Neuronal stem cell (in vitro differentiated cells): ENCODE results near the gene MYO5A.

Experiments used
- DNase-seq: peaks from one replicate; pipeline ENCODE4 v3.0.0-alpha.2; 2013; ENCODE audit warnings: low spot score
- H2AFZ ChIP-seq: one replicate; pipeline ENCODE4 v1.6.1; 2013; ENCODE audit warnings: mild to moderate bottlenecking, low read length, inconsistent platforms
- H2AK5ac ChIP-seq: 2 replicates; pipeline ENCODE4 v1.6.1; 2013; ENCODE audit warnings: low read depth, mild to moderate bottlenecking, inconsistent platforms, low read length, moderate library complexity, mixed read lengths
- H2BK120ac ChIP-seq: 2 replicates; pipeline ENCODE4 v1.6.1; 2013; ENCODE audit warnings: low read depth, mild to moderate bottlenecking, inconsistent platforms, low read length, moderate library complexity, mixed read lengths
- H2BK12ac ChIP-seq: one replicate; pipeline ENCODE4 v1.6.1; 2013; ENCODE audit warnings: low read length, inconsistent platforms
- H2BK15ac ChIP-seq: 2 replicates; pipeline ENCODE4 v1.6.1; 2013; ENCODE audit warnings: mild to moderate bottlenecking, low read length, inconsistent platforms, mixed read lengths
- H2BK5ac ChIP-seq: one replicate; pipeline ENCODE4 v1.6.1; 2013; ENCODE audit warnings: inconsistent platforms, mild to moderate bottlenecking, low read length, moderate library complexity
- H3K14ac ChIP-seq: one replicate; pipeline ENCODE4 v1.6.1; 2013; ENCODE audit warnings: low read length, inconsistent platforms
- H3K18ac ChIP-seq: 2 replicates; pipeline ENCODE4 v1.6.1; 2013; ENCODE audit warnings: low read length, inconsistent platforms
- H3K23ac ChIP-seq: 2 replicates; pipeline ENCODE4 v1.6.1; 2013; ENCODE audit warnings: low read depth, mild to moderate bottlenecking, mixed read lengths, low read length, inconsistent platforms; ENCODE audit not compliant: poor library complexity
- H3K27ac ChIP-seq: replicated peaks from 3 replicates; pipeline ENCODE4 v1.5.1; 2013; ENCODE audit warnings: low read length, inconsistent platforms
- H3K27me3 ChIP-seq, 3 experiments: 2 replicates each; pipeline ENCODE4 v1.6.1; 2013; ENCODE audit warnings: low read length in 3 of 3, mild to moderate bottlenecking in 2 of 3, inconsistent platforms in 1 of 3, low read depth in 1 of 3, mixed read lengths in 1 of 3, moderate library complexity in 1 of 3; ENCODE audit not compliant: control insufficient read depth in 3 of 3, insufficient read depth in 3 of 3
- H3K36me3 ChIP-seq, 2 donors: replicated peaks in 1 of 2; 2 replicates each; pipeline ENCODE4 v1.6.1; 2013; ENCODE audit warnings: low read length in 2 of 2; ENCODE audit not compliant: control insufficient read depth in 2 of 2, insufficient read depth in 2 of 2
- H3K4ac ChIP-seq: 2 replicates; pipeline ENCODE4 v1.6.1; 2013; ENCODE audit warnings: inconsistent platforms, mild to moderate bottlenecking, low read length, moderate library complexity
- H3K4me1 ChIP-seq, 2 donors: 1 replicate in 1 of 2; 2 replicates in 1 of 2; pipeline ENCODE4 v1.6.1; 2013; ENCODE audit warnings: low read length in 2 of 2, low read depth in 1 of 2; ENCODE audit not compliant: control insufficient read depth in 2 of 2, insufficient read depth in 1 of 2
- H3K4me2 ChIP-seq: one replicate; pipeline ENCODE4 v1.6.1; 2013; ENCODE audit warnings: mild to moderate bottlenecking, low read length, inconsistent platforms; ENCODE audit not compliant: insufficient read depth, poor library complexity, severe bottlenecking
- H3K4me3 ChIP-seq, 2 donors: 2 replicates each; pipeline ENCODE4 v1.5.1; 2013; ENCODE audit warnings: low read length in 2 of 2, mild to moderate bottlenecking in 2 of 2, inconsistent platforms in 1 of 2, moderate library complexity in 1 of 2
- H3K79me1 ChIP-seq: one replicate; pipeline ENCODE4 v1.6.1; 2013; ENCODE audit warnings: low read depth, mild to moderate bottlenecking, inconsistent platforms, low read length, moderate library complexity
- H3K9ac ChIP-seq: one replicate; pipeline ENCODE4 v1.6.1; 2013; ENCODE audit warnings: mild to moderate bottlenecking, low read depth, low read length, inconsistent platforms; ENCODE audit not compliant: poor library complexity
- H3K9me3 ChIP-seq, 2 donors: replicated peaks in 1 of 2; 2 replicates each; pipeline versions ENCODE3 to v1.6.1; 2013; ENCODE audit warnings: low read length in 2 of 2, mild to moderate bottlenecking in 2 of 2, inconsistent platforms in 1 of 2, low read depth in 1 of 2, mixed read lengths in 1 of 2, moderate library complexity in 1 of 2; ENCODE audit not compliant: control insufficient read depth in 2 of 2, insufficient read depth in 1 of 2
- H4K8ac ChIP-seq: one replicate; pipeline ENCODE4 v1.6.1; 2013; ENCODE audit warnings: low read depth, mild to moderate bottlenecking, inconsistent platforms, low read length, moderate library complexity
- H4K91ac ChIP-seq: one replicate; pipeline ENCODE4 v1.6.1; 2013; ENCODE audit warnings: low read length, low read depth, mild to moderate bottlenecking, inconsistent platforms; ENCODE audit not compliant: poor library complexity
- WGBS, 2 donors: extraction: QIAGEN DNeasy Blood & Tissue Kit; methylation state at CpG; one replicate each; pipeline ENCODE4 v1.1.7; 2013; ENCODE audit warnings: missing lambda C conversion rate in 2 of 2, mixed read lengths in 1 of 2; ENCODE audit not compliant: insufficient read length in 2 of 2, insufficient replicate concordance in 1 of 2; ENCODE audit errors: extremely low coverage in 2 of 2; 5-methylcytosine and 5-hydroxymethylcytosine counted together

MYO5A gene

DNA sequence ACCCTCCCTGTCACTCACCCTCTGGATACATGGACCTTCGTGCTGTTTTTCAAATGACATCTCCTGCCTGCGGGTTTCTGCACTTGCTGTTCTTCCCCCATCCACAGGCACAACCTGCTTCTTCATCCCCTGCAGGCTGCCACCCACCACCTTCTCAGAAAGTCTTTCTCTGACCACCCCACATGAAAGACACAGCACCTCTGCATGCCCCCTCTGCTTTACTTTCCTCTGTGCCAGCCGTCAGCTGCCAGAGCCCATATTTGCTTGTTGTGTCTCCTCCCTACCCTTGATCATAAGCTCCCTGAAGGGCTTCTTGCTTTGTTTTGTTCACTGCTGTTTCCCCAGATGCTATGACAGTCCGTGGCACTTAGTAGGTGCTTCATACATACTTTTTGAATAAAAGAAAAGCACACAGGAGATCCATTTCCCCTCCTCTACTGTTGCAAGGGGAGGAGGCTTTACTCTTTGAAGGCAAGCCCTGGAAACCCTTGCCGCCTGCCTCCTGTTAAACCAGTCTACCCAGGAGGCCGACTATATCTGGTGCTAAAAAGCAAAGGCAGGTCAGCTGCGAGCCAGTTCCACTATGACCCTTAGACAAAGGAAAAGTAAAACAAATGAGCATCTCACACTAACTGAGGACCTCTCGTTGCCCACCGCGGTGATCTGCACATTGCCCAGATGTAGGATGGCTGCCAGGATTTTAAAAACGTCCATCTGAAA lies 265.0 kb downstream of the MYO5A start:
- Histone ChIP-seq H3K4ac (no peak overlapping the region), H3K9ac (no peak overlapping the region), H3K79me1 (no peaks in the 10 kb centered on the region), H3K23ac (no peak overlapping the region), H4K91ac (no peak overlapping the region), H3K18ac (peak overlapping the region; percentile 44), H3K27me3 (no peaks in the 10 kb centered on the region), H2BK5ac (no peak overlapping the region), H2BK12ac (peak overlapping the region; percentile 47), H2BK15ac (no peak overlapping the region), H3K36me3 (peaks cover 8 to 25% of the 10 kb centered on the region in 2 donors), H3K27ac (no peak overlapping the region), H2AK5ac (peak overlapping the region; percentile 58), H2AFZ (no peak overlapping the region), H3K14ac (no peak overlapping the region), H3K9me3 (no peaks in the 10 kb centered on the region), H2BK120ac (no peak overlapping the region), H3K4me2 (no peak overlapping the region), H3K4me3 (no peak overlapping the region), H3K4me1 (peaks cover 20 to 26% of the 10 kb centered on the region in 2 donors), H4K8ac (no peak overlapping the region)
- DNase-seq: no peak
- no CpG with 5 or more reads among the region's 11 CpGs for WGBS, 2 donors

DNA sequence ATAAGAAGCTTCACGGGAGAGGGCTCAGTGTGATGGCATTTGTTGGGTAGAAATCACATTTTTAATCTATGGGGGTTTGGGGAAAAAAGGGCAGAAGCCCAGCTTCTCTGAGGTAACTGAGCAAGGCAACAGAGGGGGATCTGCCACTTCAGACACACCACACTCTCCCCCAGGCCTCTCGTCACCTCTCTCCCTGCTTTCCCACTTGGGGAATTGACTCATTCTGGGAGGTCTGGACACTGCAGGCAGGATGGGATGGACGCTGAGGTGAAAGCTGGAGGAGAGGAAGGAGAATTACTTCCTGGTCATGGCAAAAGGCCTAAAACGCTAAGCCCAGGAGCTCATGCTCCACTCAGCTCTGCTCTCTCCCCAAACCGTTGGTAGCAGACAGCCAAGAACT lies 266.3 kb downstream of the MYO5A start:
- no peak overlapping the region for H3K23ac ChIP-seq
- no peaks in the 10 kb centered on the region for H3K27me3 ChIP-seq
- H3K4ac ChIP-seq: peak overlapping the region; percentile 68
- no peaks in the 10 kb centered on the region for H3K79me1 ChIP-seq
- H3K36me3 ChIP-seq: peaks cover 5 to 14% of the 10 kb centered on the region in 2 donors
- no peaks in the 10 kb centered on the region for H3K9me3 ChIP-seq
- H3K4me2 ChIP-seq: no peak overlapping the region
- H3K4me1 ChIP-seq: peaks cover 25 to 34% of the 10 kb centered on the region in 2 donors
- H3K18ac ChIP-seq: peak overlapping the region; percentile 95
- peak overlapping the region; percentile 52 for H4K8ac ChIP-seq
- peak overlapping the region; percentile 25 for H3K14ac ChIP-seq
- H3K27ac ChIP-seq: peak overlapping the region; percentile 97
- no peak overlapping the region for H4K91ac ChIP-seq
- no peak overlapping the region for H3K9ac ChIP-seq
- no CpG with 5 or more reads among the region's 5 CpGs for WGBS, 2 donors
- no peak overlapping the region for H3K4me3 ChIP-seq
- peak overlapping the region; percentile 89 for H2BK120ac ChIP-seq
- peak overlapping the region; percentile 93 for H2BK5ac ChIP-seq
- peak overlapping the region; percentile 42 for H2AK5ac ChIP-seq
- peak; percentile 18 for DNase-seq
- H2AFZ ChIP-seq: peak overlapping the region; percentile 79
- H2BK12ac ChIP-seq: peak overlapping the region; percentile 92
- H2BK15ac ChIP-seq: no peak overlapping the region

GRCh38 chr15:52261498-52262242 lies 267.0 kb downstream of the MYO5A start:
- peak overlapping the region; percentile 15 for H3K14ac ChIP-seq
- no peaks in the 10 kb centered on the region for H3K9me3 ChIP-seq
- DNase-seq: peak; percentile 82
- peak overlapping the region; percentile 99 for H2BK15ac ChIP-seq
- peak overlapping the region; percentile 97 for H3K18ac ChIP-seq
- H4K91ac ChIP-seq: peak overlapping the region; percentile 100
- peak overlapping the region; percentile 71 for H3K9ac ChIP-seq
- H3K4me1 ChIP-seq: peaks cover 32 to 38% of the 10 kb centered on the region in 2 donors
- peak overlapping the region; percentile 98 for H2BK120ac ChIP-seq
- peak overlapping the region; percentile 58 for H4K8ac ChIP-seq
- H3K36me3 ChIP-seq: peaks cover 4 to 8% of the 10 kb centered on the region in 2 donors
- H2AFZ ChIP-seq: peak overlapping the region; percentile 79
- H3K27ac ChIP-seq: peak overlapping the region; percentile 97
- peak overlapping the region; percentile 98 for H3K4ac ChIP-seq
- peak overlapping the region; percentile 100 for H2BK5ac ChIP-seq
- no peak overlapping the region for H3K23ac ChIP-seq
- H3K4me2 ChIP-seq: peak overlapping the region; percentile 43
- H2AK5ac ChIP-seq: peak overlapping the region; percentile 100
- no peaks in the 10 kb centered on the region for H3K27me3 ChIP-seq
- no CpG with 5 or more reads among the region's 8 CpGs for WGBS, 2 donors
- peak overlapping the region; percentile 100 for H2BK12ac ChIP-seq
- H3K79me1 ChIP-seq: no peaks in the 10 kb centered on the region
- H3K4me3 ChIP-seq: no peak overlapping the region

DNA sequence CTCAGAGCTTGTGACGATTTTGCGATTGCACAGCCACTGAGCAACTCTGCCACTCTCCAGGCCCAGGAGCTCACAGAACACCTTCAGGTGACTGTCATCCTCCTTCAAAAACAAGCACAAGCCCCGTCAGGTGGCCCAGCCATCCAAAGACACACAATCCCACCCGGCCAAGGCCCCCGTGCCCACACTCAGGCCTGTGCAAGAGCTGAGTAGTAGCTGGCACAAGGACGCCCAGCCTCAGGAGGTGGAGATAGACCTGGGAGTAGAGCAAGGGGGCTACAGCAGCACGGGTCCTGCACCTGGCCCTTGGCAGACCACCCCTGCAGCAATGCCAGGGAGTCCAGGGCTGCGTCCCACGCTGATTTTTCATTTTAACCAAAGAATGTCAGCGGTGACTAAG lies 267.7 kb downstream of the MYO5A start:
- Histone ChIP-seq H3K27me3 (no peaks in the 10 kb centered on the region), H2BK15ac (peak overlapping the region; percentile 99), H3K14ac (peak overlapping the region; percentile 56), H3K79me1 (no peaks in the 10 kb centered on the region), H3K27ac (peak overlapping the region; percentile 97), H3K36me3 (peaks cover 6 to 7% of the 10 kb centered on the region in 2 donors), H3K4ac (peak overlapping the region; percentile 98), H2AK5ac (peak overlapping the region; percentile 100), H3K4me3 (no peak overlapping the region), H2AFZ (peak overlapping the region; percentile 79), H3K9me3 (no peaks in the 10 kb centered on the region), H3K4me1 (peaks cover 34 to 36% of the 10 kb centered on the region in 2 donors), H4K91ac (peak overlapping the region; percentile 100), H4K8ac (peak overlapping the region; percentile 92), H2BK120ac (peak overlapping the region; percentile 98), H2BK12ac (peak overlapping the region; percentile 100), H3K4me2 (no peak overlapping the region), H3K9ac (peak overlapping the region; percentile 39), H2BK5ac (peak overlapping the region; percentile 100), H3K23ac (peak overlapping the region; percentile 37), H3K18ac (peak overlapping the region; percentile 97)
- DNase-seq: no peak
- WGBS, 2 donors: no CpG with 5 or more reads among the region's 10 CpGs
